Nephron progenitor cell (in vitro differentiated cells): ENCODE measurements around the gene CRIP2.

Source experiments
- DNase-seq: peaks from one replicate; pipeline ENCODE4 v3.0.0; 2021
- H3K27ac Mint-ChIP-seq: 2 replicates; pipeline ENCODE4 v1.8.0; 2021; ENCODE audit warnings: mild to moderate bottlenecking, moderate library complexity, mixed read lengths
- H3K27me3 Mint-ChIP-seq: 2 replicates; pipeline ENCODE4 v1.8.0; 2021; ENCODE audit warnings: mild to moderate bottlenecking, low read depth, mixed read lengths; ENCODE audit not compliant: poor library complexity
- H3K36me3 Mint-ChIP-seq: 2 replicates; pipeline ENCODE4 v1.8.0; 2021; ENCODE audit warnings: low read depth, mixed read lengths
- H3K4me1 Mint-ChIP-seq: 2 replicates; pipeline ENCODE4 v1.8.0; 2021; ENCODE audit warnings: mixed read lengths
- H3K4me3 Mint-ChIP-seq: 2 replicates; pipeline ENCODE4 v1.8.0; 2021; ENCODE audit warnings: mild to moderate bottlenecking, moderate library complexity, mixed read lengths
- H3K9me3 Mint-ChIP-seq: 2 replicates; pipeline ENCODE4 v1.8.0; 2021; ENCODE audit warnings: mild to moderate bottlenecking, moderate library complexity, mixed read lengths
- CTCF ChIP-seq: fragments of 200-600 bp; sonication (generic); IDR thresholded peaks from 2 replicates; pipeline ENCODE4 v1.5.0; 2021; ENCODE audit warnings: antibody characterized with exemption

The CRIP2 gene

DNA sequence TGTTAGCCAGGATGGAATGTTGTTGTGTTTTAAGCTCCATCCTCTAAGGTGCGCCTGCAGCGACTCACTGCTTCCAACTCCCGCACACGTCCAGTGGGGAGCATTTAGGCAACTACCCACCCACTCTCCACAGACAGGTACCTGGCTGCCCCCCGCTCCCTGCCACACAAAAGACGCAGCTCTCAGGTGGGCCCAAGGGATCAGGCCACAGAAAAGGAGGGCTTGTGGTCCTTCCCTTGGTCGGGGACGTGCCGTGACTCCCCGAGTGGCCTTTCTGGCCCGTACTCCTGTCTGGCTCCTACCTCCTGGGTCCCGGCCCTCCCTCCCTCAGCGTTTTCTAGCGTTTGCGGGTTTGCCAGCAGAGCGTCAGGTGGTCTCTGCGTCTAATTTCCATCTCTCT, 32.6 kb downstream of the CRIP2 start:
- TF ChIP-seq CTCF: no peak
- H3K36me3 Mint-ChIP-seq: no peaks in the 10 kb centered on the region
- no peak overlapping the region for H3K4me3 Mint-ChIP-seq
- peaks cover 4% of the 10 kb centered on the region for H3K9me3 Mint-ChIP-seq
- peaks cover 11% of the 10 kb centered on the region for H3K4me1 Mint-ChIP-seq
- DNase-seq: no peak
- H3K27me3 Mint-ChIP-seq: peaks cover 52% of the 10 kb centered on the region
- H3K27ac Mint-ChIP-seq: no peak overlapping the region

DNA sequence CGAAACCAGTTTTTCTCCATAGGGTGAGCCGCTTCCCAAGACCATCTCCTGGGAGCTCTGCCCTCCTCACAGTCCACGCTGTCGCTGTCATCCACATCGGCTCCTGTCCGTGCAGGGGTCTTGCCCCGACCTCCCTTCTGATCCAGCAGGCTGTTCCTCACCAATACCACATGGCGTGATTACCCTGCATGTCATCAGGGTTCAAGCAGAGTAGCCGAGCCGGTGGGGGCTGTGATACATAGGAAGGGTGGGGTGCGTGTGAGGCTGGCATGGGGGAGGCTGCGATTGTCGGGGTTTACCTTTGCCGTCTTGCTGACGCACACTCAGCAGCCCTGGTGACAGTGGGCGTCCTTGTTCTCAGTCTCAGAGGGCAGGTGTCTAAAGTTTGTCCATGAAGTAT, 33.4 kb downstream of the CRIP2 start:
- H3K9me3 Mint-ChIP-seq: peaks cover 4% of the 10 kb centered on the region
- TF ChIP-seq CTCF: no peak
- H3K4me3 Mint-ChIP-seq: no peak overlapping the region
- peaks cover 58% of the 10 kb centered on the region for H3K27me3 Mint-ChIP-seq
- H3K4me1 Mint-ChIP-seq: peaks cover 11% of the 10 kb centered on the region
- no peak overlapping the region for H3K27ac Mint-ChIP-seq
- no peak for DNase-seq
- H3K36me3 Mint-ChIP-seq: no peaks in the 10 kb centered on the region

DNA sequence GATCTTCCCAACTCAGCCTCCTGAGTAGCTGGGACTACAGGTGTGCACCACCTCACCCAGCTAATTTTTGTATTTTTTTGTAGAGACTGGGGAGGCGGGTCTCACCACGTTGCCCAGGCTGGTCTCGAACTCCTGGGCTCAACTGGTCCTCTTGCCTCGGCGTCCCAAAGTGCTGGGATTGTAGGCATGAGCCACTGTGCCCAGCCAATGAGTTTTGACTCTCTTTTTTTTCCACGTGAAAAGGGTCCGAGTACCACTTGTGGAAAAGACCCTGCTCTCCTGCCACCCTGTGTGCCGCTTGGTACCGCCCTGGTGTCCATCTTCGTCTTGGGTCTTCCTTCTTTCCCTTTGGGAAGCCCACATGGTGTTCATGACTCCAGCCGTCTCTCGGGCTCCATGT, 34.0 kb downstream of the CRIP2 start:
- Mint-ChIP-seq H3K4me3 (no peak overlapping the region), H3K9me3 (peaks cover 4% of the 10 kb centered on the region), H3K4me1 (peaks cover 7% of the 10 kb centered on the region), H3K27ac (no peak overlapping the region), H3K36me3 (no peaks in the 10 kb centered on the region), H3K27me3 (peaks cover 63% of the 10 kb centered on the region)
- no peak for TF ChIP-seq CTCF
- DNase-seq: no peak

- H3K4me3 Mint-ChIP-seq: no peak overlapping the region
- peaks cover 32% of the 10 kb centered on the region for H3K9me3 Mint-ChIP-seq
- no peaks in the 10 kb centered on the region for H3K4me1 Mint-ChIP-seq
- no peaks in the 10 kb centered on the region for H3K36me3 Mint-ChIP-seq
- no peak for TF ChIP-seq CTCF
- DNase-seq: no peak
- H3K27ac Mint-ChIP-seq: no peak overlapping the region
- peaks cover 67% of the 10 kb centered on the region for H3K27me3 Mint-ChIP-seq
Observed at GRCh38 chr14:105517096-105517495, 42.5 kb downstream of the CRIP2 start.

GRCh38 chr14:105519946-105520698, 45.5 kb downstream of the CRIP2 start:
- no peaks in the 10 kb centered on the region for H3K36me3 Mint-ChIP-seq
- no peak overlapping the region for H3K27ac Mint-ChIP-seq
- no peak for TF ChIP-seq CTCF
- no peak for DNase-seq
- no peak overlapping the region for H3K4me3 Mint-ChIP-seq
- H3K27me3 Mint-ChIP-seq: peaks cover 76% of the 10 kb centered on the region
- H3K9me3 Mint-ChIP-seq: peaks cover 32% of the 10 kb centered on the region
- no peaks in the 10 kb centered on the region for H3K4me1 Mint-ChIP-seq

- no peak for DNase-seq
- peaks cover 4% of the 10 kb centered on the region for H3K9me3 Mint-ChIP-seq
- peaks cover 48% of the 10 kb centered on the region for H3K27me3 Mint-ChIP-seq
- no peak overlapping the region for H3K27ac Mint-ChIP-seq
- no peak overlapping the region for H3K4me3 Mint-ChIP-seq
- TF ChIP-seq CTCF: no peak
- H3K36me3 Mint-ChIP-seq: no peaks in the 10 kb centered on the region
- H3K4me1 Mint-ChIP-seq: peaks cover 7% of the 10 kb centered on the region
Observed at GRCh38 chr14:105525326-105525725, 50.7 kb downstream of the CRIP2 start.
